HepG2 (cell line): ENCODE results near the gene CCDC142. TPM values are rescaled to one million over a fixed set of nuclear protein-coding genes. Genes with fewer than 3 reads are reported as not detected.

Experiments
- ATAC-seq: fragments of 200-7000 bp; cut with Tn5 transposase; 3 replicates; pipeline ENCODE4 v1.9.1; 2020; ENCODE audit warnings: mild to moderate bottlenecking, moderate library complexity
- BruUV-seq: library from RNA; stranded (reverse); fragments of 400-500 nt; replicated peaks from 2 replicates; lab custom pipeline; 2021; lab: Mats Ljungman, UMichigan
- CTCF ChIA-PET: fragments of 300-600 bp; formaldehyde crosslinking; extraction: SDS; loops from one replicate; lab custom pipeline; 2021; ENCODE audit warnings: low total read pairs, inconsistent platforms, low intra/inter-chr PET ratio; lab: Yijun Ruan, JAX
- POLR2A ChIA-PET: fragments of 350-600 bp; sonication (Branson Sonifier 250); formaldehyde crosslinking; loops from one replicate; lab custom pipeline; 2020; ENCODE audit warnings: antibody characterized with exemption, inconsistent platforms; lab: Yijun Ruan, JAX
- DNase-seq: peaks from one replicate; pipeline ENCODE4 v3.0.0-alpha.2; 2015; ENCODE audit warnings: low spot score
- FAIRE-seq: peaks from 3 replicates; lab custom pipeline; 2011; peaks lifted over from hg19 to GRCh38; lab: Jason Lieb, UNC
- H2AFZ ChIP-seq: one replicate; pipeline ENCODE4 v1.6.1; 2011; ENCODE audit warnings: low read length, inconsistent platforms
- H3K27ac ChIP-seq: fragments of 300-600 bp; 3 replicates; pipeline ENCODE4 v1.8.0; 2011; ENCODE audit warnings: mixed run types, mild to moderate bottlenecking, mixed read lengths, low read length, inconsistent platforms; ENCODE audit not compliant: insufficient read depth; ENCODE audit errors: extremely low read length
- H3K27me3 ChIP-seq, 2 experiments: fragments of 200-600 bp in 1 of 2; 2 replicates in 1 of 2; 3 replicates in 1 of 2; pipeline versions ENCODE4 v1.6.0 to v1.8.0; 2011; ENCODE audit warnings: low read length in 2 of 2, mild to moderate bottlenecking in 2 of 2, moderate library complexity in 2 of 2, inconsistent platforms in 1 of 2; ENCODE audit not compliant: insufficient read depth in 2 of 2, control insufficient read depth in 1 of 2
- H3K36me3 ChIP-seq, 2 experiments: fragments of 200-600 bp in 1 of 2; replicated peaks in 1 of 2; 2 replicates in 1 of 2; 3 replicates in 1 of 2; pipeline versions ENCODE4 v1.5.1 to v1.8.0; 2011; ENCODE audit warnings: low read length in 2 of 2, inconsistent platforms in 1 of 2; ENCODE audit not compliant: insufficient read depth in 2 of 2, control insufficient read depth in 1 of 2
- H3K4me1 ChIP-seq: 2 replicates; pipeline ENCODE4 v1.5.1; 2012; ENCODE audit warnings: low read length, inconsistent platforms; ENCODE audit not compliant: insufficient read depth
- H3K4me2 ChIP-seq: 2 replicates; pipeline ENCODE4 v1.6.0; 2011; ENCODE audit warnings: low read depth, low read length, inconsistent platforms
- H3K4me3 ChIP-seq, 3 experiments: fragments of 200-600 bp in 1 of 3; sonication (generic), shearing (Covaris generic) in 1 of 3; replicated peaks in 1 of 3; 2 replicates each; pipeline ENCODE4 v1.5.1; 2011 to 2016; ENCODE audit warnings: low read length in 3 of 3, inconsistent platforms in 2 of 3, low read depth in 2 of 3, mild to moderate bottlenecking in 2 of 3, control low read depth in 1 of 3, mixed read lengths in 1 of 3; ENCODE audit not compliant: insufficient read depth in 1 of 3
- H3K79me2 ChIP-seq: one replicate; pipeline ENCODE4 v1.6.1; 2011; ENCODE audit warnings: low read length, inconsistent platforms; ENCODE audit not compliant: insufficient read depth
- H3K9ac ChIP-seq: 2 replicates; pipeline ENCODE4 v1.6.0; 2011; ENCODE audit warnings: mild to moderate bottlenecking, low read depth, low read length, inconsistent platforms; ENCODE audit not compliant: insufficient read depth
- H3K9me3 ChIP-seq: 2 replicates; pipeline ENCODE4 v1.5.1; 2012; ENCODE audit warnings: mild to moderate bottlenecking, low read length
- H4K20me1 ChIP-seq: 2 replicates; pipeline ENCODE4 v1.6.0; 2011; ENCODE audit warnings: inconsistent platforms, mild to moderate bottlenecking, low read length, moderate library complexity; ENCODE audit not compliant: insufficient read depth
- GTF3A ChIP-seq: sonication (generic); formaldehyde crosslinking; conservative IDR thresholded peaks from 2 replicates; pipeline ENCODE4 v1.4.0; 2020; ENCODE audit warnings: mild to moderate bottlenecking, missing genetic modification reagents
- HOXA3 ChIP-seq: sonication (generic); formaldehyde crosslinking; IDR thresholded peaks from 2 replicates; pipeline ENCODE4 v1.5.0; 2020; ENCODE audit warnings: missing genetic modification reagents
- PAWR ChIP-seq: sonication (generic); formaldehyde crosslinking; IDR thresholded peaks from 2 replicates; pipeline ENCODE4 v1.4.0; 2020; ENCODE audit warnings: missing genetic modification reagents, mild to moderate bottlenecking, borderline replicate concordance
- PHF8 ChIP-seq: sonication (generic); formaldehyde crosslinking; IDR thresholded peaks from 2 replicates; pipeline ENCODE4 v1.5.0; 2020; ENCODE audit warnings: missing genetic modification reagents
- PLRG1 ChIP-seq: fragments of 450-650 bp; conservative IDR thresholded peaks from 2 replicates; pipeline ENCODE4 v1.6.1; 2016
- RFX3 ChIP-seq: IDR thresholded peaks from 2 replicates; pipeline ENCODE4 v1.6.1; 2016; ENCODE audit warnings: missing biosample characterization, missing genetic modification reagents
- SMAD1 ChIP-seq: sonication (generic); formaldehyde crosslinking; IDR thresholded peaks from 2 replicates; pipeline ENCODE4 v1.4.0; 2020; ENCODE audit warnings: missing genetic modification reagents, low read depth, mild to moderate bottlenecking, borderline replicate concordance
- TCF7 ChIP-seq: sonication (generic); IDR thresholded peaks from 2 replicates; pipeline ENCODE4 v1.6.1; 2016; ENCODE audit warnings: antibody characterized with exemption, low read depth
- THAP11 ChIP-seq: IDR thresholded peaks from 2 replicates; pipeline ENCODE4 v1.6.1; 2016; ENCODE audit warnings: missing biosample characterization, missing genetic modification reagents
- ZFP62 ChIP-seq: sonication (generic); formaldehyde crosslinking; IDR thresholded peaks from 2 replicates; pipeline ENCODE4 v1.4.0; 2020; ENCODE audit warnings: missing genetic modification reagents
- ZFX ChIP-seq: sonication (generic); formaldehyde crosslinking; IDR thresholded peaks from 2 replicates; pipeline ENCODE4 v1.4.0; 2020; ENCODE audit warnings: mild to moderate bottlenecking, low read depth, missing genetic modification reagents, moderate library complexity
- ZNF24 ChIP-seq: fragments of 450-650 bp; IDR thresholded peaks from 2 replicates; pipeline ENCODE4 v1.6.1; 2017; ENCODE audit warnings: antibody characterized with exemption, mild to moderate bottlenecking
- ZNF501 ChIP-seq: sonication (generic); formaldehyde crosslinking; IDR thresholded peaks from 2 replicates; pipeline ENCODE4 v1.5.1; 2020; ENCODE audit warnings: mild to moderate bottlenecking, moderate library complexity, missing genetic modification reagents
- ZNF556 ChIP-seq: sonication (generic); formaldehyde crosslinking; IDR thresholded peaks from 2 replicates; pipeline ENCODE4 v1.4.0; 2020; ENCODE audit warnings: mild to moderate bottlenecking, missing genetic modification reagents, borderline replicate concordance
- ZNF558 ChIP-seq: sonication (generic); formaldehyde crosslinking; IDR thresholded peaks from 2 replicates; pipeline ENCODE4 v1.9.0; 2022; ENCODE audit warnings: mild to moderate bottlenecking, missing genetic modification reagents, borderline replicate concordance
- ZNF615 ChIP-seq: sonication (generic); formaldehyde crosslinking; IDR thresholded peaks from 2 replicates; pipeline ENCODE4 v1.5.0; 2020; ENCODE audit warnings: mild to moderate bottlenecking, missing genetic modification reagents, borderline replicate concordance
- ZNF670 ChIP-seq: sonication (generic); formaldehyde crosslinking; IDR thresholded peaks from 2 replicates; pipeline ENCODE4 v1.8.0; 2022; ENCODE audit warnings: mild to moderate bottlenecking, missing genetic modification reagents, borderline replicate concordance
- ZNF775 ChIP-seq: sonication (generic); formaldehyde crosslinking; IDR thresholded peaks from 2 replicates; pipeline ENCODE4 v1.4.0; 2020; ENCODE audit warnings: missing genetic modification reagents, mild to moderate bottlenecking, moderate library complexity, borderline replicate concordance
- ZSCAN12 ChIP-seq: sonication (generic); formaldehyde crosslinking; IDR thresholded peaks from 2 replicates; pipeline ENCODE4 v1.9.0; 2021; ENCODE audit warnings: mild to moderate bottlenecking, missing genetic modification reagents
- WGBS: methylation state at CpG from one replicate; pipeline ENCODE4 v1.1.6; 2017; ENCODE audit warnings: low lambda C conversion rate; 5-methylcytosine and 5-hydroxymethylcytosine counted together
- in situ Hi-C: cut with HindIII; loops from 2 replicates; pipeline ENCODE4 v1.10.0; 2017; ENCODE audit warnings: low pct_unique_long_range_greater_than_20kb; ENCODE audit not compliant: extremely low pct_ligation_motif_present
- intact Hi-C: fragments of 100-400 bp; cut with micrococcal nuclease; formaldehyde crosslinking; loops from one replicate; pipeline ENCODE4 v1.10.0; 2022; ENCODE audit not compliant: unreplicated experiment
- polyA plus RNA-seq, 8 experiments: library from polyadenylated mRNA; depleted of rRNA in 3 of 8; stranded (reverse) in 7 of 8; unstranded in 1 of 8; fragments of >200 nt; fragmentation: Illumina TruSeq in 4 of 8; extraction: Trizol in 4 of 8; gene quantifications; 2 replicates each; pipeline versions ENCODE4 v1.2.1 to v1.2.3, GENCODE V29; 2011 to 2016; ENCODE audit warnings: low read depth in 4 of 8, missing spikeins in 1 of 8, mixed read lengths in 1 of 8; ENCODE audit not compliant: insufficient read depth in 1 of 8
- total RNA-seq, 5 experiments: library from RNA; depleted of rRNA; stranded (reverse); fragments of >200 nt; fragmentation: Illumina TruSeq; extraction: Trizol; gene quantifications; 2 replicates each; pipeline ENCODE4 v1.2.3, GENCODE V29; 2016; ENCODE audit warnings: low read depth in 1 of 5
- TF ChIP-seq, protein P1 (sequence below): sonication (generic); formaldehyde crosslinking; IDR thresholded peaks from 2 replicates; pipeline ENCODE4 v1.4.0; 2020; ENCODE audit warnings: missing genetic modification reagents
- TF ChIP-seq, protein P2 (sequence below): IDR thresholded peaks from 2 replicates; pipeline ENCODE4 v1.6.1; 2016

CCDC142 gene
- total and polyA plus RNA-seq, 2 of the 13 experiments (the other 11 are each of a cell fraction or from before 2014, with no cell fraction given): 14.7 to 30.4 TPM

DNA sequence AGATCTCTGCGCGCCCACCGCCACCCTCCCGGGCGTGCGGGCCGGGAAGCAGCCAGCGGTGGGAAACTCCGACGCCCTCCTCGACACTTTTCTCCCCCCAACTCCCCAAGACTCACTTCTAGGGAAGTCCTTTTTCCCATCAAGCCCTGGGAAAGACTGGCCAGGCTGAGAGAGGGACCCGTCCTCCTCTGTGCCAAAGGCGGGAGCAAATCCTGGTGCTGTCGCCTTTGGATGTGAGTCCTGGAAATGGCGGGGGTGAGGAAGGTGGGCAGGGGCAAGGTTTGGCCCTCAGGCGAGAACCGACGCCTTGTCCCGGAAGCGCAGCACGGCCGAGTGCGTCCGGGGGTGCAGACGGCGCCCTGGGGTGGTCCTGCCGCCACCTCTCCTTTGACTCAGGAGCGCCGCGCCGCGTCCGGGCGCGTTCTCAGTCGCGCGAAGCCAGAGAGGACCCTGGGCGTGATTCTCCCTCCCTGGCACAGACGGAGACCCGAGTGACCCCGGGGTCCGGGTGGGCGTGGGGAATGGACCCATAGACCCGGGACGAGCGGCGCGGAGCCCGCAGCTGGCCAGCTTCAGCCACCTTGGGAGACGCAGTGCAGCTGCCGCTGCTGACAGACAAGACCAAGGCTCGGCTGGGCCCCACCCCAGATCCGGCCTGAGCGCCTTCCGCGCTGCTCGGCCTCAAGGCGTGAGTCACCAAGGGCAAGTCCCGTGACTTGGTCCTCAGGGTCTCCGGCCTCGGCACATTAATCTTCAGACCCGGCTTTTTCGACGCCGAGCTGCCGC is 20.1 kb upstream of the CCDC142 start (continued):
- TF ChIP-seq, protein P1, sequence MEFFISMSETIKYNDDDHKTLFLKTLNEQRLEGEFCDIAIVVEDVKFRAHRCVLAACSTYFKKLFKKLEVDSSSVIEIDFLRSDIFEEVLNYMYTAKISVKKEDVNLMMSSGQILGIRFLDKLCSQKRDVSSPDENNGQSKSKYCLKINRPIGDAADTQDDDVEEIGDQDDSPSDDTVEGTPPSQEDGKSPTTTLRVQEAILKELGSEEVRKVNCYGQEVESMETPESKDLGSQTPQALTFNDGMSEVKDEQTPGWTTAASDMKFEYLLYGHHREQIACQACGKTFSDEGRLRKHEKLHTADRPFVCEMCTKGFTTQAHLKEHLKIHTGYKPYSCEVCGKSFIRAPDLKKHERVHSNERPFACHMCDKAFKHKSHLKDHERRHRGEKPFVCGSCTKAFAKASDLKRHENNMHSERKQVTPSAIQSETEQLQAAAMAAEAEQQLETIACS (CRISPR knock-in tag): no peak; the same call in 1 of the 2 replicates
- peak; percentile 44 for TF ChIP-seq THAP11
- peak; percentile 90; the same call in 1 of the 2 replicates for TF ChIP-seq ZNF670
- TF ChIP-seq PHF8 (CRISPR knock-in tag): peak; percentile 57
- 0 out of 2 replicates have a peak, but pooled peaks have one; percentile 64 for TF ChIP-seq GTF3A (CRISPR knock-in tag)
- peak; percentile 86; the same call in 1 of the 2 replicates for TF ChIP-seq ZSCAN12 (CRISPR knock-in tag)
- TF ChIP-seq ZFP62: no peak
- TF ChIP-seq ZNF501 (CRISPR knock-in tag): peak; percentile 92

DNA sequence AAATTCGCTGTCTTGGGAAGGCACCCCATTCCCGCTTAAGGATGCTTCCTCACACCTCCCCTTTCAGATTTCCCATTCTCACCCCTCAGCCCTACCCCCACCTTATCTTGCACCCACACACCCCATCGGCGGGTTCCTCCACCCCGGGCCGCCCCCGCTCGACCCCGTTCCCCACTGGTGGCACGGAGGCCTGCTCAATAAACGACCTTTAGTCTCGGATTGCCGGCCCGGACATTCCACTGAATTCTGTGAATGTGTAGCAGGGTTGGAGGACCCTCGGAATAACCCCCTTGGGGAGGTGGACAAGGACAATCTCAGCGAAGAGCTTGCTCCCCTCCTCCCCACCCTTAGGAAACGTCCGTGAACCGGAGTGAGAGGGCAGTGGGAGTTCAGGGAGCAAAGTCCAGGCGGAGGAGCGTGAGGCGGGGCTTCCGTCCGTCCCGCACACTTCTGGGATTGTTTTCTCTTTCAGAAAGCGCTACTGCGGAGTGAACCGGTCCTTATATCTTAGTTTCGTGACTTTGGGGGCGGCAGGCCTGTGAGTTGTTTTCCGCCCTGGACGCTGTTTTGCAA is 19.4 kb upstream of the CCDC142 start:
- no TSS peak for BruUV-seq
- H3K4me2 ChIP-seq: peak overlapping the region; percentile 92
- in situ Hi-C loops: no loop called here
- CTCF ChIA-PET: interaction anchor here (1.5 to 2.9 kb wide), 2 partner anchors 13 to 19 kb away, joined by 5 to 20 read pairs; partner anchors contain the start of genes CCDC142 and TTC31
- H3K36me3 ChIP-seq: no peaks in the 10 kb centered on the region; a peak in 3 of 5 replicates
- H2AFZ ChIP-seq: no peak overlapping the region
- peaks cover 75% of the 10 kb centered on the region for H3K4me1 ChIP-seq
- under 1% methylated on average over 31 of the region's 32 CpGs for WGBS
- no peaks in the 10 kb centered on the region for H4K20me1 ChIP-seq
- ATAC-seq (peak; percentile 22), FAIRE-seq (peak; percentile 96), DNase-seq (peak; percentile 86)
- POLR2A ChIA-PET: interaction anchor here (1.0 to 16.5 kb wide), 15 partner anchors 8 to 76 kb away, joined by 5 to 795 read pairs (median 23); partner anchors contain the start of genes AUP1, CCDC142, DQX1 and HTRA2
- H3K79me2 ChIP-seq: peaks cover 54% of the 10 kb centered on the region
- peak overlapping the region; percentile 89 for H3K27ac ChIP-seq
- peak overlapping the region; percentile 67 to 86 (median 82) for H3K4me3 ChIP-seq
- no peaks in the 10 kb centered on the region for H3K9me3 ChIP-seq
- intact Hi-C loops: loop anchor here (1.0 kb wide), 1 partner anchor 19 kb away; the partner anchor contains the start of gene TTC31
- no peaks in the 10 kb centered on the region; a peak in 1 of 5 replicates for H3K27me3 ChIP-seq
- peak overlapping the region; percentile 83 for H3K9ac ChIP-seq
- TF ChIP-seq RFX3 (CRISPR knock-in tag): no peak
- no peak for TF ChIP-seq ZNF558 (CRISPR knock-in tag)
- peak; percentile 13; the same call in 1 of the 2 replicates for TF ChIP-seq ZNF556 (CRISPR knock-in tag)
- TF ChIP-seq TCF7: 0 out of 2 replicates have a peak, but pooled peaks have one; percentile 11
- no peak for TF ChIP-seq ZNF775 (CRISPR knock-in tag)
- TF ChIP-seq PAWR (CRISPR knock-in tag): no peak; the same call in 1 of the 2 replicates
- 0 out of 2 replicates have a peak, but pooled peaks have one; percentile 9 for TF ChIP-seq ZNF24
- peak; percentile 77; the same call in 1 of the 2 replicates for TF ChIP-seq ZFX
- peak; percentile 73; the same call in 1 of the 2 replicates for TF ChIP-seq HOXA3
- TF ChIP-seq SMAD1 (CRISPR knock-in tag): no peak
- no peak for TF ChIP-seq PLRG1
- TF ChIP-seq, protein P2, sequence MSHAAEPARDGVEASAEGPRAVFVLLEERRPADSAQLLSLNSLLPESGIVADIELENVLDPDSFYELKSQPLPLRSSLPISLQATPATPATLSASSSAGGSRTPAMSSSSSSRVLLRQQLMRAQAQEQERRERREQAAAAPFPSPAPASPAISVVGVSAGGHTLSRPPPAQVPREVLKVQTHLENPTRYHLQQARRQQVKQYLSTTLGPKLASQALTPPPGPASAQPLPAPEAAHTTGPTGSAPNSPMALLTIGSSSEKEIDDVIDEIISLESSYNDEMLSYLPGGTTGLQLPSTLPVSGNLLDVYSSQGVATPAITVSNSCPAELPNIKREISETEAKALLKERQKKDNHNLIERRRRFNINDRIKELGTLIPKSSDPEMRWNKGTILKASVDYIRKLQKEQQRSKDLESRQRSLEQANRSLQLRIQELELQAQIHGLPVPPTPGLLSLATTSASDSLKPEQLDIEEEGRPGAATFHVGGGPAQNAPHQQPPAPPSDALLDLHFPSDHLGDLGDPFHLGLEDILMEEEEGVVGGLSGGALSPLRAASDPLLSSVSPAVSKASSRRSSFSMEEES (CRISPR knock-in tag): peak; percentile 64; the same call in 1 of the 2 replicates
- no peak for TF ChIP-seq ZNF615 (CRISPR knock-in tag)
